H1 (cell line): Measurements from ENCODE around the gene SLC39A7. TPM values are rescaled to one million over a fixed set of nuclear protein-coding genes. Genes with fewer than 3 reads are reported as not detected.

Experiments used
- CTCF ChIA-PET: fragments of 300-600 bp; sonication (Branson Sonifier 250); formaldehyde crosslinking; loops from one replicate; lab custom pipeline; 2021; ENCODE audit not compliant: partially characterized antibody; lab: Charles Lee
- POLR2A ChIA-PET: fragments of 300-600 bp; sonication (Branson Sonifier 250); formaldehyde crosslinking; loops from one replicate; lab custom pipeline; 2021; ENCODE audit warnings: inconsistent platforms; ENCODE audit not compliant: partially characterized antibody; lab: Charles Lee
- DNase-seq, 2 experiments: peaks; one replicate each; pipeline versions ENCODE4 v3.0.0 to v3.0.0-alpha.2; 2010 to 2022; ENCODE audit warnings: low spot score in 2 of 2, low read depth in 1 of 2, mixed read lengths in 1 of 2
- FAIRE-seq: peaks from 2 replicates; lab custom pipeline; 2011; peaks lifted over from hg19 to GRCh38; lab: Jason Lieb, UNC
- H2AFZ ChIP-seq: 2 replicates; pipeline ENCODE4 v1.8.1; 2012; ENCODE audit warnings: low read length, inconsistent platforms
- H2AK5ac ChIP-seq: 2 replicates; pipeline ENCODE4 v1.6.1; 2013; ENCODE audit warnings: low read depth, low read length
- H2BK120ac ChIP-seq: replicated peaks from 2 replicates; pipeline ENCODE3; 2013; ENCODE audit warnings: low read depth, low read length, inconsistent platforms
- H2BK12ac ChIP-seq: 2 replicates; pipeline ENCODE4 v1.6.1; 2013; ENCODE audit warnings: low read depth, low read length
- H2BK15ac ChIP-seq: 2 replicates; pipeline ENCODE4 v1.6.1; 2013; ENCODE audit warnings: low read length
- H2BK20ac ChIP-seq: 2 replicates; pipeline ENCODE4 v1.6.1; 2013; ENCODE audit warnings: low read length
- H2BK5ac ChIP-seq: 2 replicates; pipeline ENCODE4 v1.6.1; 2013; ENCODE audit warnings: low read depth, low read length
- H3K14ac ChIP-seq: 2 replicates; pipeline ENCODE4 v1.6.1; 2013; ENCODE audit warnings: inconsistent platforms; ENCODE audit not compliant: insufficient read length
- H3K18ac ChIP-seq: 2 replicates; pipeline ENCODE4 v1.6.1; 2013; ENCODE audit warnings: low read length; ENCODE audit errors: extremely low read depth
- H3K23ac ChIP-seq: 2 replicates; pipeline ENCODE4 v1.6.1; 2013; ENCODE audit warnings: inconsistent platforms; ENCODE audit not compliant: insufficient read length
- H3K23me2 ChIP-seq: 2 replicates; pipeline ENCODE4 v1.6.1; 2013; ENCODE audit warnings: low read depth, low read length
- H3K27ac ChIP-seq: 2 replicates; pipeline ENCODE4 v1.6.1; 2011; ENCODE audit warnings: low read depth, low read length, inconsistent platforms
- H3K27me3 ChIP-seq, 4 experiments: replicated peaks in 1 of 4; 1 replicate in 1 of 4; 2 replicates in 3 of 4; pipeline versions ENCODE4 v1.6.1 to v1.8.1; 2011 to 2013; ENCODE audit warnings: low read length in 3 of 4, mild to moderate bottlenecking in 3 of 4, inconsistent platforms in 2 of 4, mixed read lengths in 2 of 4, moderate library complexity in 1 of 4; ENCODE audit not compliant: control insufficient read depth in 3 of 4, insufficient read depth in 3 of 4; ENCODE audit errors: extremely low read depth in 1 of 4
- H3K36me3 ChIP-seq, 4 experiments: 2 replicates each; pipeline versions ENCODE4 v1.6.1 to v1.8.1; 2011 to 2013; ENCODE audit warnings: mild to moderate bottlenecking in 4 of 4, low read length in 3 of 4, moderate library complexity in 2 of 4, control low read depth in 1 of 4, inconsistent platforms in 1 of 4; ENCODE audit not compliant: insufficient read depth in 4 of 4, control insufficient read depth in 2 of 4
- H3K4ac ChIP-seq: replicated peaks from 2 replicates; pipeline ENCODE3; 2013; ENCODE audit warnings: low read length, low read depth, mixed read lengths, inconsistent platforms; ENCODE audit not compliant: insufficient read length
- H3K4me1 ChIP-seq, 4 experiments: replicated peaks in 1 of 4; 1 replicate in 1 of 4; 2 replicates in 3 of 4; pipeline versions ENCODE4 v1.6.1 to v1.8.1; 2011 to 2013; ENCODE audit warnings: low read length in 3 of 4, inconsistent platforms in 2 of 4, mixed read lengths in 1 of 4; ENCODE audit not compliant: insufficient read depth in 4 of 4, control insufficient read depth in 3 of 4
- H3K4me2 ChIP-seq, 2 experiments: 2 replicates each; pipeline versions ENCODE4 v1.6.1 to v1.8.1; 2011 to 2013; ENCODE audit warnings: low read depth in 2 of 2, low read length in 2 of 2, control low read depth in 1 of 2, inconsistent platforms in 1 of 2, mild to moderate bottlenecking in 1 of 2; ENCODE audit not compliant: insufficient read depth in 1 of 2
- H3K4me3 ChIP-seq, 4 experiments: fragments of 200-600, 300-600 bp in 1 of 4; sonication (generic), shearing (Covaris generic), sonication (Bioruptor Twin) in 1 of 4; 2 replicates each; pipeline versions ENCODE4 v1.5.1 to v1.8.1; 2011 to 2016; ENCODE audit warnings: low read length in 4 of 4, low read depth in 3 of 4, control low read depth in 2 of 4, inconsistent platforms in 2 of 4, mild to moderate bottlenecking in 2 of 4, mixed read lengths in 1 of 4, moderate library complexity in 1 of 4; ENCODE audit not compliant: insufficient read depth in 2 of 4; ENCODE audit errors: extremely low read depth in 1 of 4
- H3K56ac ChIP-seq: replicated peaks from 2 replicates; pipeline ENCODE3; 2013; ENCODE audit warnings: low read depth, mild to moderate bottlenecking, mixed read lengths, low read length, inconsistent platforms; ENCODE audit not compliant: insufficient read length
- H3K79me1 ChIP-seq: 2 replicates; pipeline ENCODE4 v1.6.1; 2013; ENCODE audit warnings: low read depth, low read length, control low read depth
- H3K79me2 ChIP-seq, 2 experiments: 2 replicates each; pipeline versions ENCODE4 v1.6.1 to v1.8.1; 2012 to 2013; ENCODE audit warnings: low read length in 2 of 2, mild to moderate bottlenecking in 2 of 2, inconsistent platforms in 1 of 2; ENCODE audit not compliant: insufficient read depth in 2 of 2, control insufficient read depth in 1 of 2
- H3K9ac ChIP-seq, 4 experiments: replicated peaks in 1 of 4; 1 replicate in 1 of 4; 2 replicates in 3 of 4; pipeline versions ENCODE4 v1.6.1 to v1.8.1; 2011 to 2013; ENCODE audit warnings: low read depth in 3 of 4, low read length in 3 of 4, control low read depth in 2 of 4, mild to moderate bottlenecking in 2 of 4, moderate library complexity in 2 of 4, inconsistent platforms in 1 of 4; ENCODE audit errors: extremely low read depth in 1 of 4
- H3K9me3 ChIP-seq, 2 experiments: 2 replicates each; pipeline versions ENCODE4 v1.6.1 to v1.8.1; 2012 to 2013; ENCODE audit warnings: mild to moderate bottlenecking in 2 of 2, moderate library complexity in 2 of 2, control low read depth in 1 of 2, inconsistent platforms in 1 of 2, low read depth in 1 of 2, low read length in 1 of 2, mixed read lengths in 1 of 2; ENCODE audit not compliant: insufficient read depth in 2 of 2
- H4K20me1 ChIP-seq, 2 experiments: replicated peaks in 1 of 2; 2 replicates each; pipeline versions ENCODE3 to v1.8.1; 2011 to 2013; ENCODE audit warnings: inconsistent platforms in 2 of 2, low read length in 2 of 2, mild to moderate bottlenecking in 1 of 2; ENCODE audit not compliant: insufficient read depth in 2 of 2, control insufficient read depth in 1 of 2
- H4K5ac ChIP-seq: 2 replicates; pipeline ENCODE4 v1.6.1; 2013; ENCODE audit warnings: low read length, low read depth, mixed read lengths, inconsistent platforms; ENCODE audit not compliant: insufficient read length
- H4K8ac ChIP-seq: 2 replicates; pipeline ENCODE4 v1.8.0; 2013; ENCODE audit warnings: mild to moderate bottlenecking, moderate library complexity, low read length, inconsistent platforms; ENCODE audit not compliant: insufficient read depth; ENCODE audit errors: extremely low read depth
- H4K91ac ChIP-seq: replicated peaks from 2 replicates; pipeline ENCODE3; 2013; ENCODE audit warnings: low read length, mixed read lengths, inconsistent platforms; ENCODE audit not compliant: insufficient read length
- ASH2L ChIP-seq: fragments of 200-600, 300-600 bp; sonication (generic); IDR thresholded peaks from one replicate; pipeline ENCODE4 v1.7.1; 2017; ENCODE audit warnings: low read length
- CBX5 ChIP-seq: fragments of 300-800, 300-1000 bp; sonication (generic); IDR thresholded peaks from 2 replicates; pipeline ENCODE4 v1.7.1; 2016; ENCODE audit warnings: antibody characterized with exemption, low read length, low read depth
- CHD1 ChIP-seq: IDR thresholded peaks from 2 replicates; pipeline ENCODE4 v1.6.1; 2012; ENCODE audit warnings: low read depth, low read length, improper control_type of control experiment
- CTBP2 ChIP-seq: IDR thresholded peaks from 2 replicates; pipeline ENCODE4 v1.7.0; 2011; ENCODE audit warnings: borderline replicate concordance, mild to moderate bottlenecking, moderate library complexity, mixed read lengths, low read length; ENCODE audit not compliant: insufficient read depth, insufficient read length
- EGR1 ChIP-seq: IDR thresholded peaks from 2 replicates; pipeline ENCODE4 v1.6.1; 2011; ENCODE audit warnings: low read depth, low read length, borderline replicate concordance
- JUN ChIP-seq: IDR thresholded peaks from 2 replicates; pipeline ENCODE4 v1.6.1; 2011; ENCODE audit warnings: low read depth, mild to moderate bottlenecking, improper control_type of control experiment, low read length
- NRF1 ChIP-seq: IDR thresholded peaks from 2 replicates; pipeline ENCODE4 v1.6.1; 2011; ENCODE audit warnings: mild to moderate bottlenecking, low read depth, low read length, improper control_type of control experiment
- PHF8 ChIP-seq: fragments of 200-600 bp; sonication (generic); conservative IDR thresholded peaks from 2 replicates; pipeline ENCODE4 v1.7.1; 2012; ENCODE audit warnings: low read depth, mild to moderate bottlenecking, inconsistent platforms, low read length, moderate library complexity
- POU5F1 ChIP-seq: IDR thresholded peaks from 2 replicates; pipeline ENCODE4 v1.6.1; 2011; ENCODE audit warnings: low read depth, mild to moderate bottlenecking, low read length, moderate library complexity
- RFX5 ChIP-seq: IDR thresholded peaks from 2 replicates; pipeline ENCODE4 v1.6.1; 2011; ENCODE audit warnings: low read depth, low read length, improper control_type of control experiment, borderline replicate concordance
- RNF2 ChIP-seq: fragments of 200-900, 300-1000 bp; sonication (generic); IDR thresholded peaks from 2 replicates; pipeline ENCODE4 v1.7.1; 2016; ENCODE audit warnings: borderline replicate concordance, low read depth, mild to moderate bottlenecking, antibody characterized with exemption, low read length; ENCODE audit not compliant: poor library complexity, severe bottlenecking; ENCODE audit errors: missing control alignments
- SP2 ChIP-seq: IDR thresholded peaks from 2 replicates; pipeline ENCODE4 v1.6.1; 2012; ENCODE audit warnings: mild to moderate bottlenecking, low read length, inconsistent platforms
- TCF12 ChIP-seq: IDR thresholded peaks from 2 replicates; pipeline ENCODE4 v1.6.1; 2011; ENCODE audit warnings: low read depth, mild to moderate bottlenecking, low read length
- YY1 ChIP-seq: IDR thresholded peaks from 2 replicates; pipeline ENCODE4 v1.6.1; 2011; ENCODE audit warnings: low read depth, mild to moderate bottlenecking, low read length
- WGBS, 2 experiments: shearing (Covaris generic) in 1 of 2; methylation state at CpG; one replicate each; pipeline versions ENCODE4 v1.1.6 to v1.1.7; 2013 to 2015; ENCODE audit warnings: low lambda C conversion rate in 2 of 2, mixed read lengths in 2 of 2, inconsistent platforms in 1 of 2, low coverage in 1 of 2, missing lambda C conversion rate in 1 of 2; ENCODE audit not compliant: insufficient replicate concordance in 2 of 2, insufficient coverage in 1 of 2, insufficient read length in 1 of 2; ENCODE audit errors: extremely low coverage in 1 of 2, missing lambda C conversion rate in 1 of 2; 5-methylcytosine and 5-hydroxymethylcytosine counted together
- polyA plus RNA-seq, 7 experiments: library from polyadenylated mRNA; depleted of rRNA in 3 of 7; stranded (reverse) in 5 of 7; unstranded in 2 of 7; fragments of >200 nt in 5 of 7; fragments of 200-250 nt in 2 of 7; gene quantifications; 1 replicate in 5 of 7; 2 replicates in 1 of 7; 4 replicates in 1 of 7; pipeline versions ENCODE4 v1.2.1 to v1.2.3, GENCODE V29; 2011 to 2013; ENCODE audit warnings: missing spikeins in 2 of 7, mixed read lengths in 2 of 7
- total RNA-seq: library from RNA; stranded (reverse); fragmentation: NEBNext Ultra II Directional; extraction: Animal tissue kit (Norgen Biotek cat#: 25700); gene quantifications from 2 replicates; pipeline ENCODE4 v1.2.1, GENCODE V29; 2021

SLC39A7 gene
- total and polyA plus RNA-seq, 2 of the 8 experiments (the other 6 are each of a cell fraction or from before 2014, with no cell fraction given), result 63.3 to 123 TPM

GRCh38 chr6:33178755-33179475, 21.8 kb upstream of the SLC39A7 start:
- Histone ChIP-seq H3K36me3 (no peaks in the 10 kb centered on the region), H4K5ac (no peak overlapping the region), H2BK120ac (no peak overlapping the region), H3K4me3 (no peak overlapping the region), H4K91ac (no peak overlapping the region), H3K79me2 (no peaks in the 10 kb centered on the region; a peak in 1 of 4 replicates), H3K79me1 (no peaks in the 10 kb centered on the region), H2BK12ac (no peak overlapping the region), H2AFZ (no peak overlapping the region), H2BK15ac (no peak overlapping the region), H4K8ac (no peak overlapping the region), H3K18ac (no peak overlapping the region), H3K9me3 (no peaks in the 10 kb centered on the region), H3K56ac (no peak overlapping the region), H3K4me1 (no peaks in the 10 kb centered on the region), H3K23ac (no peak overlapping the region), H3K4ac (no peak overlapping the region), H3K23me2 (no peaks in the 10 kb centered on the region), H4K20me1 (peaks cover 0 to 3% of the 10 kb centered on the region in 2 experiments), H3K14ac (no peak overlapping the region), H2BK5ac (no peak overlapping the region), H3K27me3 (no peaks in the 10 kb centered on the region), H2BK20ac (no peak overlapping the region), H3K4me2 (no peak overlapping the region), H3K27ac (no peak overlapping the region), H2AK5ac (no peak overlapping the region), H3K9ac (no peak overlapping the region)
- DNase-seq (no peak), FAIRE-seq (no peak)
- 90% methylated on average over 8 of the region's 10 CpGs; no CpG with 5 or more reads in 1 of the 2 experiments for WGBS, 2 experiments
- ChIA-PET CTCF (interaction anchor here (1.3 kb wide), 1 partner anchor 97 kb away, joined by 3 read pairs; no protein-coding TSS in a partner anchor), POLR2A (no interaction called here)
- TF ChIP-seq EGR1 (no peak), RNF2 (no peak), RFX5 (no peak), PHF8 (no peak), YY1 (no peak), SP2 (no peak), CTBP2 (no peak), JUN (no peak), NRF1 (no peak), CHD1 (no peak), POU5F1 (no peak), TCF12 (no peak), CBX5 (no peak), ASH2L (no peak)
